Astrocyte (in vitro differentiated cells and primary cell): ENCODE measurements around the gene ANKRD49. TPM values are rescaled to one million over a fixed set of nuclear protein-coding genes. Genes with fewer than 3 reads are reported as not detected.

Source experiments
- DNase-seq: peaks from one replicate; pipeline ENCODE4 v3.0.0-alpha.2; 2010; ENCODE audit warnings: low read depth
- FAIRE-seq: peaks from 2 replicates; lab custom pipeline; 2011; peaks lifted over from hg19 to GRCh38; lab: Jason Lieb, UNC
- H2AFZ ChIP-seq: 2 replicates; pipeline ENCODE4 v1.6.0; 2012; ENCODE audit warnings: low read depth, low read length, inconsistent platforms
- H3K27ac ChIP-seq: 2 replicates; pipeline ENCODE4 v1.5.1; 2011; ENCODE audit warnings: low read depth, low read length, inconsistent platforms
- H3K27me3 ChIP-seq: 2 replicates; pipeline ENCODE4 v1.6.0; 2011; ENCODE audit warnings: low read length, inconsistent platforms; ENCODE audit not compliant: insufficient read depth
- H3K36me3 ChIP-seq: 2 replicates; pipeline ENCODE4 v1.5.1; 2011; ENCODE audit warnings: low read length, inconsistent platforms; ENCODE audit not compliant: insufficient read depth
- H3K4me1 ChIP-seq: 2 replicates; pipeline ENCODE4 v1.5.1; 2011; ENCODE audit warnings: low read length, inconsistent platforms; ENCODE audit not compliant: insufficient read depth
- H3K4me2 ChIP-seq: 2 replicates; pipeline ENCODE4 v1.6.0; 2012; ENCODE audit warnings: low read length, inconsistent platforms
- H3K4me3 ChIP-seq: 2 replicates; pipeline ENCODE4 v1.5.1; 2011; ENCODE audit warnings: low read depth, mild to moderate bottlenecking, low read length, inconsistent platforms; ENCODE audit not compliant: insufficient read depth
- H3K79me2 ChIP-seq: 2 replicates; pipeline ENCODE4 v1.6.0; 2012; ENCODE audit warnings: mild to moderate bottlenecking, low read length, inconsistent platforms; ENCODE audit not compliant: insufficient read depth
- H3K9ac ChIP-seq: 2 replicates; pipeline ENCODE4 v1.6.0; 2012; ENCODE audit warnings: mild to moderate bottlenecking, low read length, inconsistent platforms
- H3K9me3 ChIP-seq: 2 replicates; pipeline ENCODE4 v1.5.1; 2012; ENCODE audit warnings: low read depth, mild to moderate bottlenecking, low read length, inconsistent platforms; ENCODE audit not compliant: insufficient read depth
- H4K20me1 ChIP-seq: 2 replicates; pipeline ENCODE4 v1.6.0; 2012; ENCODE audit warnings: low read length, inconsistent platforms; ENCODE audit not compliant: insufficient read depth
- H3K27ac Mint-ChIP-seq: one replicate; pipeline ENCODE4 v1.8.0; 2021; ENCODE audit warnings: mild to moderate bottlenecking, mixed read lengths; ENCODE audit not compliant: unreplicated experiment
- H3K27me3 Mint-ChIP-seq: one replicate; pipeline ENCODE4 v1.8.0; 2021; ENCODE audit warnings: low read depth, mixed read lengths; ENCODE audit not compliant: unreplicated experiment
- H3K36me3 Mint-ChIP-seq: one replicate; pipeline ENCODE4 v1.8.0; 2021; ENCODE audit warnings: low read depth, mixed read lengths; ENCODE audit not compliant: unreplicated experiment
- H3K4me1 Mint-ChIP-seq: one replicate; pipeline ENCODE4 v1.8.0; 2021; ENCODE audit warnings: low read depth, mixed read lengths; ENCODE audit not compliant: unreplicated experiment
- H3K4me3 Mint-ChIP-seq: one replicate; pipeline ENCODE4 v1.8.0; 2021; ENCODE audit warnings: mild to moderate bottlenecking, moderate library complexity, mixed read lengths; ENCODE audit not compliant: unreplicated experiment
- H3K9me3 Mint-ChIP-seq: one replicate; pipeline ENCODE4 v1.8.0; 2021; ENCODE audit warnings: mild to moderate bottlenecking, mixed read lengths; ENCODE audit not compliant: unreplicated experiment
- EZH2 ChIP-seq: IDR thresholded peaks from 2 replicates; pipeline ENCODE4 v1.6.1; 2012; ENCODE audit warnings: mild to moderate bottlenecking, low read length, inconsistent platforms; ENCODE audit not compliant: insufficient read depth
- total RNA-seq: library from RNA; stranded (reverse); gene quantifications from 2 replicates; pipeline ENCODE4 v1.2.1, GENCODE V29; 2021
- TF ChIP-seq, protein P1 (sequence below): IDR thresholded peaks from 2 replicates; pipeline ENCODE4 v1.5.1; 2011; ENCODE audit warnings: low read depth, mild to moderate bottlenecking, inconsistent platforms, low read length, moderate library complexity; ENCODE audit not compliant: insufficient read depth

The ANKRD49 gene
- total RNA-seq, 1 donor from 2014 or later, result 10.3 TPM

GRCh38 chr11:94545264-94546161 is 51.7 kb downstream of the ANKRD49 start:
- peak overlapping the region; percentile 99 for H2AFZ ChIP-seq
- H3K9ac ChIP-seq, result peak overlapping the region; percentile 90
- peaks cover 29% of the 10 kb centered on the region for H3K79me2 ChIP-seq
- Mint-ChIP-seq H3K9me3 (peaks cover 2% of the 10 kb centered on the region), H3K4me1 (peaks cover 7% of the 10 kb centered on the region), H3K4me3 (peak overlapping the region; percentile 79), H3K27me3 (peaks cover 9% of the 10 kb centered on the region), H3K27ac (peak overlapping the region; percentile 47), H3K36me3 (peaks cover 3% of the 10 kb centered on the region)
- H3K4me3 ChIP-seq, result peak overlapping the region; percentile 64
- TF ChIP-seq, protein P1, sequence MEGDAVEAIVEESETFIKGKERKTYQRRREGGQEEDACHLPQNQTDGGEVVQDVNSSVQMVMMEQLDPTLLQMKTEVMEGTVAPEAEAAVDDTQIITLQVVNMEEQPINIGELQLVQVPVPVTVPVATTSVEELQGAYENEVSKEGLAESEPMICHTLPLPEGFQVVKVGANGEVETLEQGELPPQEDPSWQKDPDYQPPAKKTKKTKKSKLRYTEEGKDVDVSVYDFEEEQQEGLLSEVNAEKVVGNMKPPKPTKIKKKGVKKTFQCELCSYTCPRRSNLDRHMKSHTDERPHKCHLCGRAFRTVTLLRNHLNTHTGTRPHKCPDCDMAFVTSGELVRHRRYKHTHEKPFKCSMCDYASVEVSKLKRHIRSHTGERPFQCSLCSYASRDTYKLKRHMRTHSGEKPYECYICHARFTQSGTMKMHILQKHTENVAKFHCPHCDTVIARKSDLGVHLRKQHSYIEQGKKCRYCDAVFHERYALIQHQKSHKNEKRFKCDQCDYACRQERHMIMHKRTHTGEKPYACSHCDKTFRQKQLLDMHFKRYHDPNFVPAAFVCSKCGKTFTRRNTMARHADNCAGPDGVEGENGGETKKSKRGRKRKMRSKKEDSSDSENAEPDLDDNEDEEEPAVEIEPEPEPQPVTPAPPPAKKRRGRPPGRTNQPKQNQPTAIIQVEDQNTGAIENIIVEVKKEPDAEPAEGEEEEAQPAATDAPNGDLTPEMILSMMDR, result no peak
- no peak for TF ChIP-seq EZH2
- H3K4me1 ChIP-seq, result peaks cover 21% of the 10 kb centered on the region
- peak overlapping the region; percentile 91 for H3K4me2 ChIP-seq
- no peaks in the 10 kb centered on the region for H3K9me3 ChIP-seq
- no peak overlapping the region for H3K27ac ChIP-seq
- H3K27me3 ChIP-seq, result no peaks in the 10 kb centered on the region
- no peak for DNase-seq
- peaks cover 44% of the 10 kb centered on the region for H4K20me1 ChIP-seq
- no peak for FAIRE-seq
- no peaks in the 10 kb centered on the region for H3K36me3 ChIP-seq

GRCh38 chr11:94546162-94546470 is 52.3 kb downstream of the ANKRD49 start:
- Histone ChIP-seq H3K27ac (no peak overlapping the region), H3K4me3 (peak overlapping the region; percentile 64), H3K79me2 (peaks cover 29% of the 10 kb centered on the region), H3K36me3 (no peaks in the 10 kb centered on the region), H4K20me1 (peaks cover 44% of the 10 kb centered on the region), H3K9me3 (no peaks in the 10 kb centered on the region), H3K27me3 (no peaks in the 10 kb centered on the region), H3K9ac (no peak overlapping the region), H3K4me2 (peak overlapping the region; percentile 91), H2AFZ (no peak overlapping the region), H3K4me1 (peaks cover 21% of the 10 kb centered on the region)
- Mint-ChIP-seq H3K4me1 (peaks cover 7% of the 10 kb centered on the region), H3K27ac (no peak overlapping the region), H3K9me3 (peaks cover 2% of the 10 kb centered on the region), H3K36me3 (peaks cover 3% of the 10 kb centered on the region), H3K4me3 (peak overlapping the region; percentile 79), H3K27me3 (peaks cover 8% of the 10 kb centered on the region)
- TF ChIP-seq, protein P1, result no peak
- no peak for TF ChIP-seq EZH2
- DNase-seq, result no peak
- no peak for FAIRE-seq

DNA sequence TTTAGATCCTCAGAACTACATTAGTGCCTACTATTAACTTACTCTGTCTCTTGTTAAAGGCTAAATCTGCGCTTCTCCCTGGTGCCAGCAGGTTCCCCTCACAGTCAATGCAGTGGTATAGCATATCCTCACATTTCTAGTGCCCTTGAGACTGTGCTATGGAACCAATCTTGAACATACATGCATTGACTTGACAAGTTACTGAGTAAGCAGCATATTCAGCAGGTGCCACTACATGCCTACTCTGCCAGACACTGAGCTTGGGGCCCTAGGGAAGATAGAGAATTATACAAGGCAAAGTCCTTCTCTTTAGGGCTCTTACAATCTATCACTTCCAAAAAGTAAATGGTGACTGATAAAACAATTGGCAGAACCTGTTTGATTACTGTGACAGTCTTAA is 53.1 kb downstream of the ANKRD49 start:
- Mint-ChIP-seq H3K4me1 (peaks cover 7% of the 10 kb centered on the region), H3K27me3 (peaks cover under 1% of the 10 kb centered on the region), H3K4me3 (peak overlapping the region; percentile 65), H3K36me3 (peaks cover 3% of the 10 kb centered on the region), H3K27ac (no peak overlapping the region), H3K9me3 (peaks cover 2% of the 10 kb centered on the region)
- no peaks in the 10 kb centered on the region for H3K36me3 ChIP-seq
- H3K79me2 ChIP-seq, result peaks cover 29% of the 10 kb centered on the region
- FAIRE-seq (no peak), DNase-seq (no peak)
- H3K27ac ChIP-seq, result no peak overlapping the region
- no peaks in the 10 kb centered on the region for H3K27me3 ChIP-seq
- peaks cover 21% of the 10 kb centered on the region for H3K4me1 ChIP-seq
- H2AFZ ChIP-seq, result no peak overlapping the region
- H3K4me3 ChIP-seq, result peak overlapping the region; percentile 21
- H4K20me1 ChIP-seq, result peaks cover 44% of the 10 kb centered on the region
- no peak for TF ChIP-seq EZH2
- TF ChIP-seq, protein P1, result no peak
- H3K9ac ChIP-seq, result no peak overlapping the region
- no peaks in the 10 kb centered on the region for H3K9me3 ChIP-seq
- peak overlapping the region; percentile 91 for H3K4me2 ChIP-seq
